Metanephros (tissue), 1 donor: ENCODE measurements around the gene SENP8. TPM values are rescaled to one million over a fixed set of nuclear protein-coding genes. Genes with fewer than 3 reads are reported as not detected.

Source experiments
- total RNA-seq: library from RNA; depleted of rRNA; stranded (reverse); fragments of >200 nt; gene quantifications from one replicate; pipeline ENCODE4 v1.2.3, GENCODE V29; 2014

Gene SENP8
- total RNA-seq, result 3.4 TPM

DNA sequence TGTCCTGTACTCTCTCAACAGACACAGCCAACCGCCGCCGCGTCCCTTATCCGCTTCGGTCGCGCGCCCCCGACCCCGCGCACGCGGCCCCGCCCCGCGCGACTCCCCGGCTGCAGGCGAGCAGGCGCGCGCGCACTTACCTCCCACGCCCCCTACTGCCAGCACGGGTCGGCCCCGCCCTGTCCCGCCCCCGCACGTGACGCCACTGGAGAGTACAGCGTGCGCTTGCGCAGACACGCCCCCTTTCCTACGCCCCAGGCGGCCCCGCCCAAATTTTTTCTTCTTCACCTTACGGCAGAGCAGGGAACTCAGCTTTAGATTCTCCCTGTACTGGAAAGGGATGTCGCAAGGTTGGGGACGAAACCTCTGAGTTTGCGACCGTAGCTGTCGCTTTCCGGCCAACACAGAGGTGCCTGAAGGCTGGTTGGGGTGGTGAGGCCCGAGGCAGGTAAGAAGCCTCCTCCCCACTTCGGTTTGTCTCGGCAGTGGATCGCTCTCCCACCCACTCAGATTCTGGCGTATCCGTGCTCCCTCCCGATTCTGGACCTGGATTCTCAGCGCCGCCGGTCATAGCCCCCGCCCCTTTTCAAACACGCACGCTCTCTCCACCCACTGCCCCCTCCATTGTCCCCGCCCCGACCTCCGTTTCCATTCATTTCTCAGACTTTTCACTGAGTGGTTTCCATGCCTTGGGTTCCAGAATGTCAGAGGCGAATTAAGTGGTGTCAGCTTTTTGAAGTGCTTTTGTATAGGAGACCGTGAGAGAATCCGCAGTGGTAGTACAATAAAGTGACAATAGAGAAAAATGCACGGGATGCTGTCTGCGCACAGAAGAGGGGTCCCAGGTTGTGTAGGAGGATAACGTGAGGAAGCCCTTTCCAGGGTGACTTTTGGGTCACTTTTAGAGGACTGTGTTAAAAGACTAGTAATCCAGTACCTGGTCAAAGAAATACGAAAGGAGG lies at the start of gene SENP8, which contains the start of gene MYO9A:
Gene SENP8, plus strand, starts transcription at position 387 of the 962 bp plus-strand sequence. CDS start 21,221 bp downstream, outside the sequence.
Gene MYO9A, minus strand, starts transcription at position 134 of the 962 bp plus-strand sequence. CDS start 71,587 bp downstream, outside the sequence.

Other genes starting within 250 kb of the SENP8 start
- gene MYO9A, start 253 bp upstream of the SENP8 start, total RNA-seq, result 96.9 TPM
- 0.82 TPM for gene GRAMD2A, start 79.4 kb downstream of the SENP8 start, total RNA-seq
- gene PKM, start 112.8 kb downstream of the SENP8 start, total RNA-seq, result 782 TPM
- gene PARP6, start 154.2 kb downstream of the SENP8 start, total RNA-seq, result 54.0 TPM
- 2.4 TPM for gene CELF6, start 201.8 kb downstream of the SENP8 start, total RNA-seq